ENCODE measurements around the gene SPINK14.

The SPINK14 gene

GRCh38 chr5:148202531-148203203 is 34.3 kb downstream of the SPINK14 start, which contains the start of gene SPINK6:
Gene SPINK6 (plus strand): TSS chr5:148203042. CDS start chr5:148203097, 55 bp downstream.
- no peak for DNase-seq

- DNase-seq: no peak
Measured at GRCh38 chr5:148205044-148205806, 36.9 kb downstream of the SPINK14 start.

DNA sequence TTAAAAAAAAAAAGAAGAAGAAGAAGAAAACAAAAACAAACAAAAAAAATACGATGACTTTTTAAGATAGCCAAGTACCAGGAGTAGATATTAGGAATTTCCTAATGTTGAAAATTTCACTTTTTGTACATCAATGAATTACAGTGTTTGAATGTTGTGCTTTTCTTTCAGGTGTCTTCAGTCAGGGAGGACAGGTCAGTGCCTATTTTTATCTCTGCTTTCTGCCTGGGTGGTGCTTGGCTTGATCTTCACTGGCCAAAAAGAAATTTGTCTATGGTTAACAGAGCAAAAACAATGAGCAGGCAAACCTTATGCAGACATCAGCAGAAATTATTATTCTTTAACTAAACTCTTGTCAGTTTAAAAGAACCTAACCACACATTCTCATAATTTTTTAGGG is 37.5 kb downstream of the SPINK14 start:
- DNase-seq: no peak

DNA sequence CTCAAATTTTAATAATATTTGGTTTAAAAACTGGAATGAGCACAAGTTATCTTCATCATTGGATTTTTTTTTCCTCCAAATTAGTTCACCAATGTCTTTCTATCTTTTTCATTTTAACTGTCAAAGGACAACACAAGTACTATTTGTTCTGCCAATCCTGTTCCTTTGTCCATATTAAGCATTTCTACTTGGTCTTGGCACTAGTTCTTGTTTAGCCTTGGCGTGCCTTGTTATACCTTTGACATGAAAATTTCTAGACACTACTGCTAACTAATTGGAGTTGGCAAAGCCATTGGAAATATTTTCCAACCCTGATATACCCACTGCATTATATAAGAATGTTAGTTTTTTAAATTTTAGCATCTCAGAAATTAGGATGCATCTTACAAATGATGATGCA is 38.3 kb downstream of the SPINK14 start:
- no peak for DNase-seq

DNA sequence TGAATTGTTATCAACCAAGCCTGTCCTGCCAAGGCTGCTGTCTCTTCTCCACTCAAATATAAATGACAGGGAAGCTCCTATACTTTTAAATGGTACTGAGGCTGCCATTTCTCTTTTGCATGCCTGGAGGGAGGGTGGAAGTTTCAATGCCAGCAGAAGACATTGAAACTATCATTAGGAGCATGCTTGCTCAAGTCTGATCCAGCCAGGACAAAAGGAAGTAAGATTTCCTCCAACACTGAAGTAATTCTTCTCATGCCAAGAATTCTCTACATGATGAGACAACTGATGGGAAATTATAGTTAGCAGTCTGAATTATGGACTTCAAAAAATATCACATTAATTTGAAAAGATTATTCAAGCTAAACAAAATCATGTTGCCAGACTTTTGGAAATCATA is 39.9 kb downstream of the SPINK14 start:
- DNase-seq: no peak

DNA sequence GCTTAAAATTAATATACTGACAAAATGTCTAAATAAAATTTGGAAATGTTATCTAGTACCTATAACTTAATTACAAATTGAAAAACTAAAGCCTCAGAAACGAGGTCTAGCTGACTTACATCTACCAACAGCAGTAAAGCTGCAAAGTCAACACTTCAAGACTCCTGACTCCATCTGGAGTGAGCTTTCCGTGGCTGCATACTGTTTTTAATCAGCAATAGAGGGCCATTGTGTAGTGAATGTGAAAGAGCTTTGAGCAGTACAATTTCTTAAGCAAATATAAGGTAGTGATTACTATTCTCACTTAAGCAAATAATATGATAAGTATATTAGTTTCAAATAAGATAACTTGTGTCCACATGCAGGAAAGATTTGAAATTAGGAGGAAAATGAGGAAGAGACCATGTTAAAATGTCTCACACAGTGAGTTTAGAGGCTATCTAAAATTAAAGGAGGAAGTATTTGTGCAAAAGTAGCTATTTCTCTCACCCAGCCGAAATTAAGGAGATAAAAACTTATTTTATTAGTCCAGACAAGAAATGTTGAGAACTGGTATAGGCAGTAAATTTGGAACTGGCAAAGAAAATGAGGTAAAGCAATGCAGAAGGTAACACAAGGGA is 40.9 kb downstream of the SPINK14 start:
- DNase-seq: no peak

DNA sequence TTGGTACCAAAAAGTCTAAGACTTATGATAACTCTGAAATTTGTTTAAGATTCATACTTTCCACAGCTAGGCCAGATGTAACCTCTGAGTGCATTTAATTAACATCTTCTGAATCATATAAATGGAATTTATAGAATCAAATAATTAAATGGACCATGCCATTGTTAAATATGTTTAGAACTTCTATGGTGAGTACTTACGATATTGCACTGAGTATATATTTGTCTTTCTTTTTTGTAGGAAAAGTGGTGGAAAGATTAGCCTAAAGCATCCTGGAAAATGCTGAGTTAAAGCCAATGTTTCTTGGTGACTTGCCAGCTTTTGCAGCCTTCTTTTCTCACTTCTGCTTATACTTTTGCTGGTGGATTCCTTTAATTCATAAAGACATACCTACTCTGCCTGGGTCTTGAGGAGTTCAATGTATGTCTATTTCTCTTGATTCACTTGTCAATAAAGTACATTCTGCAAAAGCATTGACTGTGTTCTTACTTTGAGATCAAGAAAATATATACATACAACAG is 46.4 kb downstream of the SPINK14 start:
- DNase-seq: no peak

- DNase-seq: no peak
Measured at GRCh38 chr5:148221508-148221907, 53.2 kb downstream of the SPINK14 start.

DNA sequence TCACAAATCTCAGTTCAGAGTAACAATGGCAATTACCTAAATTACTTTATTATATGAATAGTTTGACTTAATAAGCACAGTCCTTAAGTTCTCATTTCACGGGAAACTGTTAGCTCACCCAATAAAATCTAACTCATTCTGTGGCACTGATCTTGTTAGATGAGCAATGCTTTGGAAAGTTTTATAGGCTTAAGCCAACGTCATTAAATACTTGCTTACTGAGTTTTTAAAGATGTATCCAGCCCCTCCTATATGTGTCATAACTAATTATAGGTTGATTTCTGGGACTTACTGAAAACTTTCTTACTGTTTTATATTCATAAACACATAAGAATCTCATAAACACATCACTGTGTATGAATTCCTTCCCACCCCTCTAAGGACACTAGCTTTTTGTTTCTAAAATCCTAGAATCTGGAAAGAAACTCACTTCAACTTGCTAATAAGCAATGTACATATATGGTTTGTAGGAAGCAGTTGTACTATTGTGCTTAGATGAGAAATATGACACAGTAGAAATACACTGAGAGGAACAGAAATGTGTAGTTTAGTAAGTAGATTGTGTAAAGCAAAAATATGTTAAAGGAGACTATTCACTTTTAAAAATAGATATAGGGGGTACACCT is 55.9 kb downstream of the SPINK14 start:
- no peak for DNase-seq

All from CD4-positive, alpha-beta T cell treated with Interleukin-12 subunit alpha and Interleukin-12 subunit beta, for 1 hour (primary cell).